KG1 (cell line): ENCODE measurements around the gene DGKI.

Experiments used
- DNase-seq: peaks from one replicate; lab custom pipeline; 2025; lab: John Stamatoyannopoulos, UW

Gene DGKI

GRCh38 chr7:137593115-137593711 lies 253.6 kb downstream of the DGKI start:
- DNase-seq: no peak

- no peak for DNase-seq
Observed at GRCh38 chr7:137592232-137592896, 254.4 kb downstream of the DGKI start.

GRCh38 chr7:137591421-137591837 lies 255.3 kb downstream of the DGKI start:
- DNase-seq: no peak

- DNase-seq: no peak
Observed at GRCh38 chr7:137590756-137591305, 255.9 kb downstream of the DGKI start.

- no peak for DNase-seq
Observed at GRCh38 chr7:137590071-137590755, 256.6 kb downstream of the DGKI start.

GRCh38 chr7:137587326-137587725 lies 259.4 kb downstream of the DGKI start:
- DNase-seq: no peak

- DNase-seq: no peak
Observed at GRCh38 chr7:137585591-137585990, 261.2 kb downstream of the DGKI start.

- DNase-seq: no peak
Observed at GRCh38 chr7:137583172-137583571, 263.6 kb downstream of the DGKI start.

GRCh38 chr7:137579913-137580640 lies 266.7 kb downstream of the DGKI start:
- no peak for DNase-seq

GRCh38 chr7:137578541-137578940 lies 268.2 kb downstream of the DGKI start:
- DNase-seq: no peak

- no peak for DNase-seq
Observed at GRCh38 chr7:137577184-137577583, 269.6 kb downstream of the DGKI start.

- no peak for DNase-seq
Observed at GRCh38 chr7:137576481-137576880, 270.3 kb downstream of the DGKI start.

- no peak for DNase-seq
Observed at GRCh38 chr7:137574812-137575211, 272.0 kb downstream of the DGKI start.

- DNase-seq: no peak
Observed at GRCh38 chr7:137572056-137572784, 274.6 kb downstream of the DGKI start.

- DNase-seq: no peak
Observed at GRCh38 chr7:137564677-137565076, 282.1 kb downstream of the DGKI start.

GRCh38 chr7:137563981-137564380 lies 282.8 kb downstream of the DGKI start:
- DNase-seq: no peak

- no peak for DNase-seq
Observed at GRCh38 chr7:137547485-137547884, 299.3 kb downstream of the DGKI start.

- DNase-seq: no peak
Observed at GRCh38 chr7:137546671-137547070, 300.1 kb downstream of the DGKI start.

- no peak for DNase-seq
Observed at GRCh38 chr7:137546009-137546408, 300.8 kb downstream of the DGKI start.

GRCh38 chr7:137545059-137545716 lies 301.6 kb downstream of the DGKI start:
- DNase-seq: no peak

- DNase-seq: no peak
Observed at GRCh38 chr7:137544453-137545058, 302.2 kb downstream of the DGKI start.
